Adrenal gland (tissue), 5 donors: ENCODE data around the gene GFM1.

Experiments used
- CTCF ChIP-seq, 6 experiments: fragments of 450-650 bp in 4 of 6; fragments of 200-600 bp in 2 of 6; sonication (generic) in 1 of 6; IDR thresholded peaks; 1 replicate in 5 of 6; 2 replicates in 1 of 6; pipeline versions ENCODE4 v1.5.1 to v1.8.0; 2016 to 2021; ENCODE audit warnings: antibody characterized with exemption in 6 of 6, mild to moderate bottlenecking in 2 of 6, moderate library complexity in 1 of 6
- POLR2A ChIP-seq, 2 donors: fragments of 450-650 bp; IDR thresholded peaks; one replicate each; pipeline ENCODE4 v1.6.1; 2017; ENCODE audit warnings: antibody characterized with exemption in 2 of 2, mild to moderate bottlenecking in 2 of 2, moderate library complexity in 1 of 2
- donor health status: DM: no; HTN: no; CAD: no.

DNA sequence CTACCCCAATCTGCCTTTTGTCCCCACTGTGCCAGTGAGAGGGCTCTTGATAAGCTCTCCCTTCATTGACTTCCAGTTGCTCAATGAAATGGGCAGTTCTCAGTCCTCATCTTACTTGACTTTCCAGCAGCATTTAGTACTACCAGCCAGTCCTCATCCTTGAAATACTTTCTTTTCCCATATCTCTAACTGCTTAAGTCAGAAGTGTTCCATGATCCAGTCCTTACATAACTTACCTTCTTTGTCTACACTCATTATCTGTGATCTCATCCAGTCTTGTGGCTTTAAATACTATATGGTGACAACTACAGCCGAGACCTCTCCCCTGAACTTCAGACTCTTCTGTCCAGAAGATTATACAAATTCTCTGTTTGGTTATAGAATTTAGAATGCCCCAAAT lies 59.2 kb downstream of the GFM1 start:
- no peak for TF ChIP-seq CTCF (IDR thresholded peaks at IDR 0.05)
- TF ChIP-seq POLR2A (IDR thresholded peaks at IDR 0.05) = no peak
